OCI-LY1 (cell line): ENCODE results near the gene IL4.

Experiments used
- H2AFZ ChIP-seq: fragments of 200-600 bp; sonication (generic), shearing (Covaris generic); 2 replicates; pipeline ENCODE4 v1.6.0; 2014; ENCODE audit warnings: antibody characterized with exemption, mild to moderate bottlenecking, low read length
- H3F3A ChIP-seq: fragments of 200-600 bp; sonication (generic), shearing (Covaris generic); 2 replicates; pipeline ENCODE4 v1.6.0; 2014; ENCODE audit warnings: mild to moderate bottlenecking, antibody characterized with exemption, low read length, moderate library complexity; ENCODE audit not compliant: insufficient read depth
- H3K27ac ChIP-seq: fragments of 200-600 bp; sonication (generic); 2 replicates; pipeline ENCODE4 v1.5.1; 2014; ENCODE audit warnings: low read length, mixed run types, mild to moderate bottlenecking, low read depth; ENCODE audit not compliant: poor library complexity, severe bottlenecking
- H3K27me3 ChIP-seq: fragments of 200-600 bp; sonication (generic); 2 replicates; pipeline ENCODE4 v1.6.0; 2014; ENCODE audit warnings: antibody characterized with exemption, mild to moderate bottlenecking, low read length, moderate library complexity; ENCODE audit not compliant: insufficient read depth
- H3K36me3 ChIP-seq: fragments of 200-600 bp; sonication (generic); 2 replicates; pipeline ENCODE4 v1.6.1; 2014; ENCODE audit warnings: mild to moderate bottlenecking, antibody characterized with exemption, low read length, moderate library complexity, mixed read lengths; ENCODE audit not compliant: insufficient read depth
- H3K4me1 ChIP-seq: fragments of 200-600 bp; sonication (generic); 2 replicates; pipeline ENCODE4 v1.5.1; 2014; ENCODE audit warnings: mild to moderate bottlenecking, low read length, moderate library complexity; ENCODE audit not compliant: insufficient read depth, severe bottlenecking
- H3K4me2 ChIP-seq: fragments of 200-600 bp; sonication (generic), shearing (Covaris generic); 2 replicates; pipeline ENCODE4 v1.6.1; 2014; ENCODE audit warnings: low read length
- H3K4me3 ChIP-seq: fragments of 200-600 bp; sonication (generic); 2 replicates; pipeline ENCODE4 v1.5.1; 2014; ENCODE audit warnings: low read length, low read depth, mild to moderate bottlenecking, mixed read lengths; ENCODE audit not compliant: poor library complexity, severe bottlenecking
- H3K79me2 ChIP-seq: fragments of 200-600 bp; shearing (Covaris generic); 2 replicates; pipeline ENCODE4 v1.6.1; 2016; ENCODE audit warnings: mixed run types, low read length, mixed read lengths; ENCODE audit not compliant: insufficient read depth
- H3K9ac ChIP-seq: fragments of 200-600 bp; sonication (generic), shearing (Covaris generic); 2 replicates; pipeline ENCODE4 v1.6.1; 2014; ENCODE audit warnings: mild to moderate bottlenecking, low read length, mixed read lengths
- H3K9me2 ChIP-seq: fragments of 200-600 bp; sonication (generic), shearing (Covaris generic); 2 replicates; pipeline ENCODE4 v1.6.1; 2014; ENCODE audit warnings: low read depth, mild to moderate bottlenecking, low read length, mixed read lengths
- H3K9me3 ChIP-seq: fragments of 200-600 bp; shearing (Covaris generic); 2 replicates; pipeline ENCODE4 v1.6.1; 2014; ENCODE audit warnings: low read length, mixed read lengths
- H4K20me1 ChIP-seq: fragments of 200-600 bp; sonication (generic), shearing (Covaris generic); 2 replicates; pipeline ENCODE4 v1.6.0; 2016; ENCODE audit warnings: mild to moderate bottlenecking, low read length; ENCODE audit not compliant: insufficient read depth
- CTCF ChIP-seq: fragments of 200-600 bp; sonication (generic), shearing (Covaris generic); IDR thresholded peaks from 2 replicates; pipeline ENCODE4 v1.5.1; 2017; ENCODE audit warnings: mild to moderate bottlenecking, antibody characterized with exemption, low read length, moderate library complexity, mixed read lengths
- EZH2 ChIP-seq: fragments of 200-600 bp; sonication (generic), shearing (Covaris generic); IDR thresholded peaks from 2 replicates; pipeline ENCODE4 v1.8.0; 2017; ENCODE audit warnings: borderline replicate concordance, mixed run types, mild to moderate bottlenecking, antibody characterized with exemption, low read length, moderate library complexity, mixed read lengths

IL4 gene

DNA sequence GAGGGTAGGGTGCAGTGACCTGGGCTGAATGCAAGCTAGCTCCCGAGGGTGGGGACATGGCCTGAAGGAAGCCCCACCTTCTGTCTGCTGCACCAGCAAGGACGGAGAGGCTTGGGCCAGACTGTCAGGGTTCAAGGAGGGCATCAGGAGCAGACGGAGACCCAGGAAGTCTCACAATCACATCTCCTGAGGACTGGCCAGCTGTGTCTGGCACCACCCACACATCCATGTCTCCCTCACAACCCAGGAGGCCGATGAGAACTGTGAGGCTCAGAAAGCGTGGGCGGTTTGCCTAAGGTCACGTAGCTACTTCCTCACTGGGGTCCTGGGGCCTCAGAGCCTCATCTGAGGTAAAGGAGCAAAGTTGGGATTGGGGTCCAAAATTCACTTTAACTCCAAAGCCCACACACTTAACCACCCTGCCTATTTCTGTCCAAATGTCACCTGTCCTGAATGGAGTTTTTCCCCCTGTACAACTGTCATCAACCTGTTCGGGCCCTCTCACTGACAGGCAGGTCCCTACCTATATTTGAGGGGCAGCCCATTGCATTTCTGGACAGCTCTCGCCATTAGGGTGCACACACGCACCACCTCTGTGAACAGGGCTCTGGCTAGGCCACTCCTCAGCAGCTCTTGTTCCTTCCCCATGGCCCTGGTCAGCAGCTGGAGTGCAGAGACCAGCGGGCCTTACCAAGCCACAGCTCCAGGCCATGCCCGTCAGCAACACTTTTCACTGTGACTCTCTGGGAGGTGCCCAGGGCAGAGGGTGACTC is 12.4 kb upstream of the IL4 start:
- no peaks in the 10 kb centered on the region for H3K79me2 ChIP-seq
- no peaks in the 10 kb centered on the region for H3K36me3 ChIP-seq
- no peak overlapping the region for H3K4me2 ChIP-seq
- H3K4me3 ChIP-seq, result no peak overlapping the region
- peaks cover 7% of the 10 kb centered on the region for H3K27me3 ChIP-seq
- no peaks in the 10 kb centered on the region for H3F3A ChIP-seq
- no peak overlapping the region for H3K9ac ChIP-seq
- H3K9me3 ChIP-seq, result no peaks in the 10 kb centered on the region
- H2AFZ ChIP-seq, result no peak overlapping the region
- no peak for TF ChIP-seq EZH2
- no peak for TF ChIP-seq CTCF
- peaks cover 13% of the 10 kb centered on the region for H3K4me1 ChIP-seq
- H4K20me1 ChIP-seq, result no peaks in the 10 kb centered on the region
- H3K27ac ChIP-seq, result no peak overlapping the region
- no peaks in the 10 kb centered on the region for H3K9me2 ChIP-seq

DNA sequence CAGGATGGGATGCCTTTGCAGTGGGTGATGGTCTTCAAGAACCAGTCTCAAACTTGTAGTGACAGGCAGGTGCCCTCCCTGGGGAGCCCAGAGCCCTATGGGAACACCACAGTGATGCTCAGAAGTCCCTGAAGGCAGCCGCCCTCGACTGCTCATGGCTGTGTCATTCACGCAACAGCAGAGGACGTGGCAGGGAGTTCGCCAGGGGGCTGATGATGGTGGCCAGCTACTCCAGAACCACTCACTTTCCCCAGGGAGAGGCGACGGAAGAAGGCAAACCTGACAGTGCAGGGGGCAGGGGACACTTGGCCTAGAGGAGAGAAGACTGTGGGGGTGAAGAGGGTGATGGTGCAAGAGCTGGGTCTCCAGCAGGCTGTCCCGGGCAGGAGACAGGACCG is 11.8 kb upstream of the IL4 start:
- H3K4me2 ChIP-seq, result no peak overlapping the region
- no peaks in the 10 kb centered on the region for H3K36me3 ChIP-seq
- no peaks in the 10 kb centered on the region for H3K9me3 ChIP-seq
- no peaks in the 10 kb centered on the region for H4K20me1 ChIP-seq
- H3K9me2 ChIP-seq, result no peaks in the 10 kb centered on the region
- H2AFZ ChIP-seq, result no peak overlapping the region
- H3K27me3 ChIP-seq, result peaks cover 7% of the 10 kb centered on the region; the same call in 1 of the 2 replicates
- no peak overlapping the region for H3K27ac ChIP-seq
- peaks cover 13% of the 10 kb centered on the region for H3K4me1 ChIP-seq
- H3K9ac ChIP-seq, result no peak overlapping the region
- TF ChIP-seq CTCF, result no peak
- TF ChIP-seq EZH2, result no peak
- H3K79me2 ChIP-seq, result no peaks in the 10 kb centered on the region
- no peaks in the 10 kb centered on the region for H3F3A ChIP-seq
- no peak overlapping the region for H3K4me3 ChIP-seq

- Histone ChIP-seq H3F3A (no peaks in the 10 kb centered on the region), H3K79me2 (no peaks in the 10 kb centered on the region), H3K9me3 (no peaks in the 10 kb centered on the region), H2AFZ (no peak overlapping the region), H3K27me3 (peaks cover 7% of the 10 kb centered on the region), H3K9ac (no peak overlapping the region), H3K36me3 (no peaks in the 10 kb centered on the region), H3K4me1 (peaks cover 13% of the 10 kb centered on the region), H3K4me3 (no peak overlapping the region), H3K4me2 (peak overlapping the region; percentile 5; the same call in 1 of the 2 replicates), H3K27ac (no peak overlapping the region), H4K20me1 (no peaks in the 10 kb centered on the region), H3K9me2 (no peaks in the 10 kb centered on the region)
- no peak for TF ChIP-seq EZH2
- no peak for TF ChIP-seq CTCF
Observed at GRCh38 chr5:132662925-132663770, 10.6 kb upstream of the IL4 start.
